ENCODE results near the gene SOX18.

GRCh38 chr20:64006902-64007301 lies 42.5 kb downstream of the SOX18 start:
- TF ChIP-seq CTCF (IDR thresholded peaks at IDR 0.05): no peak
- TF ChIP-seq EP300 (IDR thresholded peaks at IDR 0.05): no peak
- TF ChIP-seq POLR2A (IDR thresholded peaks at IDR 0.05): no peak

Data from gastroesophageal sphincter (tissue), 3 donors.